Astrocyte of the cerebellum (primary cell): ENCODE data around the gene SLC35F2.

Source experiments
- DNase-seq: peaks from one replicate; pipeline ENCODE4 v3.0.0-alpha.2; 2011; ENCODE audit warnings: low read depth
- H3K4me3 ChIP-seq: 2 replicates; pipeline ENCODE4 v1.5.1; 2011; ENCODE audit warnings: mild to moderate bottlenecking, low read depth, low read length, moderate library complexity
- CTCF ChIP-seq: IDR thresholded peaks from 2 replicates; pipeline ENCODE4 v1.5.1; 2012; ENCODE audit warnings: low read length, low read depth, moderate library complexity, mild to moderate bottlenecking; ENCODE audit errors: missing control alignments
- in situ Hi-C: cut with HindIII; loops from 2 replicates; pipeline ENCODE4 v1.10.0; 2017; ENCODE audit warnings: low sequenced_read_pairs

The SLC35F2 gene

DNA sequence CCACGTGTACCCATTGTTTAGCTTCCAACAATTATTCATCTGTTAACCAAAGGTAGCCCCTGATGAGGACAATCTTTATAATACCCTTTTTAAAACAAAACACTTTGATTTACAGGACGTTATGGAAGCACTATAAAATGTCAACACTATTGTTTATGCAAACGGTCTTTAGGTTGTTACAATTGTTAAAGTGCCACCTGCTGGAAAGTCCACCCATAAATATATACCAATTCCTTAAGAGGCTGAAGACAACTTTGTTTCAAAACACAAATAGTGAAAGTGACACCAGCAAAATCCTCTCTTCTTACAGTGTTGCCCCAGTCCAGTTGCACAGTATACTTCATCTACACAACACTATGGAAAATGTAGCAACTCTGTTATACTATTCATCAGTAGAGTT is 77.8 kb downstream of the SLC35F2 start:
- TF ChIP-seq CTCF = no peak

DNA sequence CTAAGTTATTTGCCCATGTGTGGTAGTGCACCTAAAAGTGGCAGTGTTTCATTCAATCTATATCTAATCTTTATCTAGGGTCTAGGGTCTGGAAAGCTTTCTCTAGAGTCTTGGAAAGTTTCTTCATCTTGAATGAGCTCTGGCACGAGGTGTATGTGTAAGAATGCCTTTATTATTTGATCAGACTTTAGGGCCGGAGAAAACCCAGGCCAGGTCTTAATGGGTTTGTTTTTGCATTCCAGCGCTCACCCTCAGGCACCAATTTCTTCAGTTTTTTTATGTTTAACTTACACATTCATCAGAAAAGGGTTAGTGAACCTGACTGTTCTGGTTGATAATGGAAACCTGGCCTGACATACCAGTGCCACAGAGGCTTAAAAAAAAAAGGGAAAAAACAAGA is 78.5 kb downstream of the SLC35F2 start:
- in situ Hi-C loops = no loop called here
- no peak for DNase-seq
- no peak for TF ChIP-seq CTCF
- H3K4me3 ChIP-seq = no peak overlapping the region

More for the DNA sequence above, 77.8 kb downstream of the SLC35F2 start:
- in situ Hi-C loops = no loop called here
- DNase-seq = no peak
- H3K4me3 ChIP-seq = no peak overlapping the region

- no peak overlapping the region for H3K4me3 ChIP-seq
- TF ChIP-seq CTCF = no peak
- in situ Hi-C loops = no loop called here
- DNase-seq = no peak
Measured at GRCh38 chr11:107778839-107779517, 79.6 kb downstream of the SLC35F2 start.

GRCh38 chr11:107777110-107777509 is 81.5 kb downstream of the SLC35F2 start:
- in situ Hi-C loops = no loop called here
- H3K4me3 ChIP-seq = no peak overlapping the region
- no peak for TF ChIP-seq CTCF

GRCh38 chr11:107776062-107776461 is 82.5 kb downstream of the SLC35F2 start:
- no peak for TF ChIP-seq CTCF
- in situ Hi-C loops = no loop called here
- DNase-seq = no peak
- H3K4me3 ChIP-seq = no peak overlapping the region

More at GRCh38 chr11:107777110-107777509, 81.5 kb downstream of the SLC35F2 start:
- no peak for DNase-seq

- in situ Hi-C loops = no loop called here
- no peak for DNase-seq
- no peak overlapping the region for H3K4me3 ChIP-seq
- no peak for TF ChIP-seq CTCF
Measured at GRCh38 chr11:107770551-107770951, 88.0 kb downstream of the SLC35F2 start.
